Fibroblast of lung (primary cell): ENCODE data around the gene DNAH6.

Experiments used
- EZH2 ChIP-seq: IDR thresholded peaks from 2 replicates; pipeline ENCODE4 v1.5.1; 2012; ENCODE audit warnings: low read length, control low read depth, mild to moderate bottlenecking; ENCODE audit errors: missing control alignments
- TF ChIP-seq, protein P1 (sequence below), 2 donors: IDR thresholded peaks in 1 of 2; conservative IDR thresholded peaks in 1 of 2; 1 replicate in 1 of 2; 2 replicates in 1 of 2; pipeline ENCODE4 v1.5.1; 2011 to 2012; ENCODE audit warnings: low read length in 2 of 2, control low read depth in 1 of 2, inconsistent platforms in 1 of 2, low read depth in 1 of 2, mild to moderate bottlenecking in 1 of 2

DNA sequence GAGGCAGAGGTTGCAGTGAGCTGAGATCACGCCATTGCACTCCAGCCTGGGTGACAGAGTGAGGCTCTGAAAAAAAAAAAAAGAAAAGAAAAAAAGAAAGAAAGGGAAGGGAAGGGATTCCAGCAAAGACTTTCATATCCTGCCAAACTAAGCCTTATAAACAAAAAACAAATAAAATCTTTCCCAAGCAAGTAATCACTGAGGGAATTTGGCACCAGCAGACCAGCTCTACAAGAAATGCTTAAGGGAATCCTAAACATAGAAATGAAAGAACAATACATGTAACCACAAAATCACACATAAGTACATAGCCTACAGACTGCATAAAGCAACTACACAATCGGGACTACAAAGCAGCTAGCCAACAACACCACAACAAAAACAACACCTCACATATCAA, 285.5 kb downstream of the DNAH6 start:
- TF ChIP-seq, protein P1, sequence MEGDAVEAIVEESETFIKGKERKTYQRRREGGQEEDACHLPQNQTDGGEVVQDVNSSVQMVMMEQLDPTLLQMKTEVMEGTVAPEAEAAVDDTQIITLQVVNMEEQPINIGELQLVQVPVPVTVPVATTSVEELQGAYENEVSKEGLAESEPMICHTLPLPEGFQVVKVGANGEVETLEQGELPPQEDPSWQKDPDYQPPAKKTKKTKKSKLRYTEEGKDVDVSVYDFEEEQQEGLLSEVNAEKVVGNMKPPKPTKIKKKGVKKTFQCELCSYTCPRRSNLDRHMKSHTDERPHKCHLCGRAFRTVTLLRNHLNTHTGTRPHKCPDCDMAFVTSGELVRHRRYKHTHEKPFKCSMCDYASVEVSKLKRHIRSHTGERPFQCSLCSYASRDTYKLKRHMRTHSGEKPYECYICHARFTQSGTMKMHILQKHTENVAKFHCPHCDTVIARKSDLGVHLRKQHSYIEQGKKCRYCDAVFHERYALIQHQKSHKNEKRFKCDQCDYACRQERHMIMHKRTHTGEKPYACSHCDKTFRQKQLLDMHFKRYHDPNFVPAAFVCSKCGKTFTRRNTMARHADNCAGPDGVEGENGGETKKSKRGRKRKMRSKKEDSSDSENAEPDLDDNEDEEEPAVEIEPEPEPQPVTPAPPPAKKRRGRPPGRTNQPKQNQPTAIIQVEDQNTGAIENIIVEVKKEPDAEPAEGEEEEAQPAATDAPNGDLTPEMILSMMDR (conservative IDR thresholded peaks at IDR 0.05 in 1 of 2, IDR thresholded peaks at IDR 0.05 in 1 of 2; ENCODE audit: low read depth in 1 of 2, low read length in 2 of 2), result no peak
- TF ChIP-seq EZH2, result no peak
